Ishikawa (cell line): ENCODE results near the gene CEP112.

Experiments used
- CEBPB ChIP-seq: IDR thresholded peaks from 2 replicates; pipeline ENCODE4 v1.6.1; 2012
- CREB1 ChIP-seq: IDR thresholded peaks from 2 replicates; pipeline ENCODE4 v1.6.1; 2012; ENCODE audit warnings: low read depth
- EGR1 ChIP-seq: IDR thresholded peaks from 2 replicates; pipeline ENCODE4 v1.6.1; 2012
- EP300 ChIP-seq: IDR thresholded peaks from 2 replicates; pipeline ENCODE4 v1.6.1; 2012; ENCODE audit warnings: borderline replicate concordance
- FOXM1 ChIP-seq: IDR thresholded peaks from 2 replicates; pipeline ENCODE4 v1.6.1; 2012; ENCODE audit warnings: low read depth, borderline replicate concordance
- MAX ChIP-seq: IDR thresholded peaks from 2 replicates; pipeline ENCODE4 v1.6.1; 2012
- RAD21 ChIP-seq: IDR thresholded peaks from 2 replicates; pipeline ENCODE4 v1.6.1; 2012; ENCODE audit warnings: low read depth
- REST ChIP-seq: IDR thresholded peaks from 2 replicates; pipeline ENCODE4 v1.6.1; 2012; ENCODE audit warnings: low read depth, mild to moderate bottlenecking
- TAF1 ChIP-seq: IDR thresholded peaks from 2 replicates; pipeline ENCODE4 v1.6.1; 2012; ENCODE audit warnings: low read depth, mild to moderate bottlenecking
- TEAD4 ChIP-seq: IDR thresholded peaks from 2 replicates; pipeline ENCODE4 v1.6.1; 2012
- USF1 ChIP-seq: IDR thresholded peaks from 2 replicates; pipeline ENCODE4 v1.6.1; 2012
- YY1 ChIP-seq: IDR thresholded peaks from 2 replicates; pipeline ENCODE4 v1.6.1; 2012; ENCODE audit warnings: low read depth
- ZBTB7A ChIP-seq: IDR thresholded peaks from 2 replicates; pipeline ENCODE4 v1.6.1; 2012; ENCODE audit warnings: low read depth

- TF ChIP-seq MAX, result no peak
- no peak for TF ChIP-seq YY1
- no peak for TF ChIP-seq ZBTB7A
- no peak for TF ChIP-seq EGR1
- no peak for TF ChIP-seq REST
- TF ChIP-seq CEBPB, result no peak
- TF ChIP-seq RAD21, result no peak
- no peak for TF ChIP-seq TAF1
- no peak for TF ChIP-seq TEAD4
- no peak for TF ChIP-seq EP300
- no peak for TF ChIP-seq USF1
- no peak for TF ChIP-seq CREB1
- no peak for TF ChIP-seq FOXM1
Observed at GRCh38 chr17:66229783-66230538, 38.0 kb upstream of the CEP112 start.
